Measurements from ENCODE around the gene ANKRD53. TPM values are rescaled to one million over a fixed set of nuclear protein-coding genes. Genes with fewer than 3 reads are reported as not detected.
"Not testable (repeated sequence)": the region's sequence is repeated elsewhere in the genome, so short reads cannot be mapped to it uniquely, and the experiment has no call there.

The ANKRD53 gene
- total RNA-seq, 1 experiment from 2014 or later, result not detected

DNA sequence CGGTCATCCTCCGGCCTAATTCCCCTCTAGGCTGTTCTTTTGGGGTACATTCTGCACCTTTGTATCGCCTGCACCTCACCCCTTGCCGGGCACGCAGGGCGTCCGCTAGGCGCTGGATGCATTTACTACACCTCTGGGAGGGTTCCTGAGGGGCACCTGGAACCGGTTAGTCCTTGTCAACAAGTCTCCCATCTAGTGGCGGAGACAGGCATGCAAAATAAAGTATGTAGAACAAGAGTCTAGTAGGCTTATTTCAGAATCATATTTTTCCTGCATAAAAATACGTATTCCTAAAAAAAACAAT lies 16.9 kb downstream of the ANKRD53 start:
- H3K36me3 ChIP-seq (ENCODE audit: low read depth), result no peaks in the 10 kb centered on the region
- TF ChIP-seq, protein P1, sequence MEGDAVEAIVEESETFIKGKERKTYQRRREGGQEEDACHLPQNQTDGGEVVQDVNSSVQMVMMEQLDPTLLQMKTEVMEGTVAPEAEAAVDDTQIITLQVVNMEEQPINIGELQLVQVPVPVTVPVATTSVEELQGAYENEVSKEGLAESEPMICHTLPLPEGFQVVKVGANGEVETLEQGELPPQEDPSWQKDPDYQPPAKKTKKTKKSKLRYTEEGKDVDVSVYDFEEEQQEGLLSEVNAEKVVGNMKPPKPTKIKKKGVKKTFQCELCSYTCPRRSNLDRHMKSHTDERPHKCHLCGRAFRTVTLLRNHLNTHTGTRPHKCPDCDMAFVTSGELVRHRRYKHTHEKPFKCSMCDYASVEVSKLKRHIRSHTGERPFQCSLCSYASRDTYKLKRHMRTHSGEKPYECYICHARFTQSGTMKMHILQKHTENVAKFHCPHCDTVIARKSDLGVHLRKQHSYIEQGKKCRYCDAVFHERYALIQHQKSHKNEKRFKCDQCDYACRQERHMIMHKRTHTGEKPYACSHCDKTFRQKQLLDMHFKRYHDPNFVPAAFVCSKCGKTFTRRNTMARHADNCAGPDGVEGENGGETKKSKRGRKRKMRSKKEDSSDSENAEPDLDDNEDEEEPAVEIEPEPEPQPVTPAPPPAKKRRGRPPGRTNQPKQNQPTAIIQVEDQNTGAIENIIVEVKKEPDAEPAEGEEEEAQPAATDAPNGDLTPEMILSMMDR (conservative IDR thresholded peaks at IDR 0.05), result peak; percentile 56; the same call in 1 of the 2 replicates
- no peak for TF ChIP-seq EZH2 (IDR thresholded peaks at IDR 0.05; ENCODE audit: low read depth)
- peak overlapping the region; percentile 86 for H3K4me2 ChIP-seq
- H3K27ac ChIP-seq, result no peak overlapping the region
- peaks cover 20% of the 10 kb centered on the region for H3K4me1 ChIP-seq (replicated peaks; ENCODE audit: insufficient read depth)
- intact Hi-C loops (cut with micrococcal nuclease; ENCODE audit: unreplicated experiment), result loop anchor here (1.0 kb wide), 1 partner anchor 30 kb away; no protein-coding TSS in a partner anchor
- DNase-seq, result peak; percentile 34 to 60
- H3K27me3 ChIP-seq (ENCODE audit: insufficient read depth, low read depth), result no peaks in the 10 kb centered on the region
- ChIA-PET CTCF (no interaction called here), POLR2A (ENCODE audit: unreplicated experiment) (no interaction called here)
- H3K4me3 ChIP-seq, result peak overlapping the region; percentile 80
- peaks cover 4% of the 10 kb centered on the region; the same call in 1 of the 2 replicates for H3F3A ChIP-seq (ENCODE audit: insufficient read depth, low read depth)
- no peaks in the 10 kb centered on the region for H3K9me2 ChIP-seq (ENCODE audit: insufficient read depth)
- peaks cover 19% of the 10 kb centered on the region for H3K79me2 ChIP-seq (ENCODE audit: low read depth)
- no TSS peak for BruUV-seq (replicated peaks)
- H4K20me1 ChIP-seq (ENCODE audit: insufficient read depth), result no peaks in the 10 kb centered on the region
- no peaks in the 10 kb centered on the region for H3K9me3 ChIP-seq (ENCODE audit: insufficient read depth, low read depth)
- H2AFZ ChIP-seq, result peak overlapping the region; percentile 92

DNA sequence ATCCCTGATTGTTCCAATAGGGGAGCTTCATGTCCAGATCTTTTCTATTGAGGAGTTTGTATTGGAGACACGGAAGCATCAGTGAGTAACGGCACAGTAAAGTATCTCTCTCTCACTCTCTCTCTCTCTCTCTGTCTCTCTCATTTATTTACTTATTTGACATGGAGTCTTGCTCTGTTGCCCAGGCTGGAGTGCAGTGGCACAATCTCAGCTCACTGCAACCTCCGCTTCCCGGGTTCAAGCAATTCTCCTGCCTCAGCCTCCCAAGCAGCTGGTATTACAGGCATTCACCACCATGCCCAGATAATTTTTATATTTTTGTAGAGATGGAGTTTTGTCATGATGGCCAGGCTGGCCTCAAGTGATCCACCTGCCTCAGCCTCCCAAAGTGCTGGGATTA lies 20.5 kb downstream of the ANKRD53 start:
- intact Hi-C loops (cut with micrococcal nuclease; ENCODE audit: unreplicated experiment); H3K4me2 ChIP-seq; POLR2A ChIA-PET (ENCODE audit: unreplicated experiment); H3K27ac ChIP-seq; H3K36me3 ChIP-seq (ENCODE audit: low read depth); H2AFZ ChIP-seq; BruUV-seq (replicated peaks); DNase-seq; H3K9me3 ChIP-seq (ENCODE audit: insufficient read depth, low read depth); H3K27me3 ChIP-seq (ENCODE audit: insufficient read depth, low read depth); H3K79me2 ChIP-seq (ENCODE audit: low read depth); H3K9me2 ChIP-seq (ENCODE audit: insufficient read depth); H3F3A ChIP-seq (ENCODE audit: insufficient read depth, low read depth); H3K4me3 ChIP-seq; H4K20me1 ChIP-seq (ENCODE audit: insufficient read depth): not testable (repeated sequence)
- CTCF ChIA-PET, result interaction anchor here (0.6 kb wide), 1 partner anchor 185 kb away, joined by 5 read pairs; no protein-coding TSS in a partner anchor
- peaks cover 11% of the 10 kb centered on the region for H3K4me1 ChIP-seq (replicated peaks; ENCODE audit: insufficient read depth)

DNA sequence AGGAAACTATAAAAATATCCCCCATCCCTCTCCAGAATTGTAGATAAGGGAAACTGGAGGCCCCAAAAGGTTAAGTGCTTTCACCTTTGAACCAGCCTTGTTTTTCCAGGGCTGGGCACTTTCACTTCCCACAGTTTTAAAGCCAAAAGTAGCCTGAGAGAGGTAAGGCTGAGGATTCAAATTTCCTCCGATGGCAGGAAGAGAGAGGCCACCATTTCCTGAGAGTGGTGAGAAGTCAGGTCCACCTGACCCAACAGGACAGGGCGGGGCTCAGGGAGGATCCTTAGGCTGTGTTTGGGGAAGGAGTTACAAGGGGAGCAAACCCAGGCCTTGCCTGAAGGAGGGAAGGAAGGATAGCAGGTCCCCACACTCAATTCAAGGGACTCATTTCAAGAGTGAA lies 20.9 kb downstream of the ANKRD53 start:
- H2AFZ ChIP-seq, result no peak overlapping the region
- H3K4me3 ChIP-seq, result no peak overlapping the region
- TF ChIP-seq, protein P1 (conservative IDR thresholded peaks at IDR 0.05), result no peak
- TF ChIP-seq EZH2 (IDR thresholded peaks at IDR 0.05; ENCODE audit: low read depth), result no peak
- no peak overlapping the region for H3K27ac ChIP-seq
- H4K20me1 ChIP-seq (ENCODE audit: insufficient read depth), result no peaks in the 10 kb centered on the region
- intact Hi-C loops (cut with micrococcal nuclease; ENCODE audit: unreplicated experiment), result no loop called here
- peaks cover 4% of the 10 kb centered on the region; the same call in 1 of the 2 replicates for H3F3A ChIP-seq (ENCODE audit: insufficient read depth, low read depth)
- H3K9me2 ChIP-seq (ENCODE audit: insufficient read depth), result no peaks in the 10 kb centered on the region
- BruUV-seq (replicated peaks), result no TSS peak
- H3K4me2 ChIP-seq, result no peak overlapping the region
- DNase-seq, result no peak
- peaks cover 1% of the 10 kb centered on the region for H3K79me2 ChIP-seq (ENCODE audit: low read depth)
- peaks cover 11% of the 10 kb centered on the region for H3K4me1 ChIP-seq (replicated peaks; ENCODE audit: insufficient read depth)
- no peaks in the 10 kb centered on the region for H3K9me3 ChIP-seq (ENCODE audit: insufficient read depth, low read depth)
- ChIA-PET CTCF (no interaction called here), POLR2A (ENCODE audit: unreplicated experiment) (no interaction called here)
- no peaks in the 10 kb centered on the region for H3K27me3 ChIP-seq (ENCODE audit: insufficient read depth, low read depth)
- no peaks in the 10 kb centered on the region for H3K36me3 ChIP-seq (ENCODE audit: low read depth)

DNA sequence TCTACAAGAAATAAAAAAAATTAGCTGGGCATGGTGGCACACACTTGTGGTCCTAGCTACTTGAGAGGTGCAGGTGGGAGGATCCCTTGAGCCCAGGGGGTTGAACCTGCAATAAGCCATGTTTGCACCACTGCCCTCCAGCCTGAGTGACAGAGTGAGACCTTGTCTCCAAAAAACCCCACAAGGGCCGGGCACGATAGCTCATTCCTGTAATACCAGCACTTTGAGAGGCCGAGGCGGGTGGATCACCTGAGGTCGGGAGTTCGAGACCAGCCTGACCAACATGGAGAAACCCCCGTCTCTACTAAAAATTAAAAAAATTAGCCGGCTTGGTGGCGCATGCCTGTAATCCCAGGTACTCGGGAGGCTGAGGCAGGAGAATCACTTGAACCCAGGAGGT lies 21.5 kb downstream of the ANKRD53 start:
- BruUV-seq (replicated peaks); DNase-seq; H3K36me3 ChIP-seq (ENCODE audit: low read depth); H2AFZ ChIP-seq; H3K9me2 ChIP-seq (ENCODE audit: insufficient read depth); H3K4me2 ChIP-seq; H3F3A ChIP-seq (ENCODE audit: insufficient read depth, low read depth); H4K20me1 ChIP-seq (ENCODE audit: insufficient read depth); H3K27ac ChIP-seq; POLR2A ChIA-PET (ENCODE audit: unreplicated experiment); H3K4me3 ChIP-seq; H3K27me3 ChIP-seq (ENCODE audit: insufficient read depth, low read depth); H3K9me3 ChIP-seq (ENCODE audit: insufficient read depth, low read depth); H3K79me2 ChIP-seq (ENCODE audit: low read depth): not testable (repeated sequence)
- CTCF ChIA-PET, result interaction anchor here (1.2 kb wide), 1 partner anchor 11 kb away, joined by 5 read pairs; no protein-coding TSS in a partner anchor
- intact Hi-C loops (cut with micrococcal nuclease; ENCODE audit: unreplicated experiment), result loop anchor here (2.0 kb wide), 1 partner anchor 137 kb away; no protein-coding TSS in a partner anchor
- peaks cover 11% of the 10 kb centered on the region for H3K4me1 ChIP-seq (replicated peaks; ENCODE audit: insufficient read depth)
